GM19351 (cell line): Measurements from ENCODE around the gene FER.
"Not testable (repeated sequence)": the region's sequence is repeated elsewhere in the genome, so short reads cannot be mapped to it uniquely, and the experiment has no call there.

ENCODE experiments used
- ATAC-seq: cut with Tn5 transposase; IDR thresholded peaks from one replicate; pipeline ENCODE4 v1.9.1; 2021; ENCODE audit warnings: mild to moderate bottlenecking, moderate library complexity; ENCODE audit not compliant: unreplicated experiment

The FER gene

GRCh38 chr5:109029847-109030246 lies 282.1 kb downstream of the FER start:
- no peak for ATAC-seq

DNA sequence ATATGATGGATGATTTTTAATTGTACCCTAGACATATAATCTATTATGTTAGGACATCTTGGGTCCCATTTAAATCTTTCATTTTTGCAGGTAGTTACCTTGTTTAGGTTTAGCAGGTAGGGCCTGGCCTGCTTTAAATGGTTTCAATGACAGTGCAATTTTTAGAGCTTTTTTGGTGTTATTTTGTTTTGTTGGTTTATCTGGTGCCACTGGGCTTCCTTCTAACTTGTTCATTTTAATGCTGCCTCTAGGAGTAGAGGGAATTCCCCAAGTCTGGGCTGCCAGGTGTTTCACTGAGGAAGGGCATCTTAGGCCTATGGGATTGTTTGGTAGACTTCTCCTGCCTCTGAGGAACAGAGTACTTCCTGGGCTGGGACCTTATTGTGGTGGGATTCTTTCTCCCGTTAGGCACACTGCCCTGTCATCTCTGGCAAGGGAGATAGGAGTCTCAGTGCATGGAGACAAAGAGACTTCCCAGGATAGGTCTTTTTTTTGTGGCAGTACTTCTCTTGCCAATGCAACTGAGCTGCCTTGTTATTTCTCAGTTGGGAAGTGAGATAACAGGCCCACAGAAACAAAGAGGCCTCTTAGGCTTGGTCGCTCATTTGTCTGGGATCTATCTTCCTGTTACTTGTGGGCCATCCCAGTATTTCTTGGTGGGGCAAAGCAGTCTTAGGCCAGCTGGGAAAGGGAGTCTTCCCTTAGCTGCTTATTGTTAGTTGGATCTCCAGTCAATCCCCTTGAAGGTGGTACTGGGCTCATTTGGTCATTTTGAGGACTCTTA lies 282.9 kb downstream of the FER start:
- no peak for ATAC-seq

DNA sequence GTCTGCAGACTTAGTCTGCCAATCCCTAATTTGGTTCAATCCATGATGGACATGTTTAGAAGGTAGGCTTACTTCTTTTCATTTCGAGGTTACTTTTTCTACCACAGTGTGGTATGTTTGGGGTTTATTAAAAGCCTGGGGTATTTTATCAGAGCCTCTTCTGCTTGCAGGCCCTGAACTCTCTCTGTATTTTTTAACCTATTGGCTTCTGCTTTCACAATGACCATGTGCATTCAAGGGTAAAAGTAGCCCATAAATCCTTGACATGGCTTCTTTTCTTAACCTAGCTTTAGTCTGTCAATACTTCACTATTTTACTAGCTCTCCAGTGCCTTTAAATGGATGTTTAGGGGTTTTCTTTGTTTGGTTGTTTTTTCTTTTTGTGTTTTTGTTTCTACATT lies 286.6 kb downstream of the FER start:
- peak; percentile 52 for ATAC-seq

DNA sequence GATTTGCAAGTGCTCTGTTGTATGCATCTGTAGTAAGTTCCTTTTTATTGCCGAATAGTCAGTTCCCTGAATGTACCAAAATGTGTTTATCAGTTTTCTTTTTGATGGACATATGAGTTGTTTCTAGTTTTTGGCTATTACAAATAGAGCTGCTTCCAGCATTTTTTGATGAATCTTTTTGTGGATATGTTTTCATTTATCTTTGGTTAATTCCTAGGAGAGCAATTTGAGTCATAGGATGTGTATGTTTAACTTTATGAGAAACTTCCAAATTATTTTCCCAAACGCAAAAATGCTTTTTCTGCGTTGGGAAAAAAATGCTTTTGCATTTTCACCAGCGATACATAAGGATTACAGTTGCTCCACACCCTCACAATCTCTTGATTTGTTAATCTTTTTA lies 287.7 kb downstream of the FER start:
- ATAC-seq, result no peak

DNA sequence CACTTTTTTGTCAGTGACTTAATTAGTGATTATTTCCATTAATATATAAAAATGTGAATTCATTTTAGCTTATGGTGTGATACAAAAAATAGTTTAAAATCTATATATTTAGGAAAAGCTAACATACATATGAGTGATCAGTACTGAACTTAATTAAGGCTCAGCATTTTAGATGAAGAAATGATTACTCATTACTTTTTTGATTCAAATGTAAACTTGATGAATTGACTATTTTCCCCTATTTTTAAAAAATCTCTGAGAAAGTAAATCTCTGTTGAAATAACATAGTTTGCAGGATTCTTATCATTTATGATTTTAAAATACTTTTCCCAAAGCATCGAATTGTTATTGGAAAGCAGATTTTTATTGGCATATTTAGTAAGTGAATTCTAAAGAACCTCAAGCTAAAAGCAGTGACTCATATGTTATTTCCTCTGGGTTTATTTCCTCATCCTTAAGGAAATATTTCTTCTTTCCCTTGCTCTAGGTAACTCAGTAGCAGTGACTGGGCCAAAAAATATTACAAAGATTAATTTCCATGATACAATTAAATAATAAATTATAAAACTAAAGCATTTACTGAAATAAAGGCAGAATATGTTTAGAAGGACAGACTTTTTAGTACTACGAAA lies 290.6 kb downstream of the FER start:
- ATAC-seq, result no peak

GRCh38 chr5:109041317-109041716 lies 293.6 kb downstream of the FER start:
- ATAC-seq, result peak; percentile 54

DNA sequence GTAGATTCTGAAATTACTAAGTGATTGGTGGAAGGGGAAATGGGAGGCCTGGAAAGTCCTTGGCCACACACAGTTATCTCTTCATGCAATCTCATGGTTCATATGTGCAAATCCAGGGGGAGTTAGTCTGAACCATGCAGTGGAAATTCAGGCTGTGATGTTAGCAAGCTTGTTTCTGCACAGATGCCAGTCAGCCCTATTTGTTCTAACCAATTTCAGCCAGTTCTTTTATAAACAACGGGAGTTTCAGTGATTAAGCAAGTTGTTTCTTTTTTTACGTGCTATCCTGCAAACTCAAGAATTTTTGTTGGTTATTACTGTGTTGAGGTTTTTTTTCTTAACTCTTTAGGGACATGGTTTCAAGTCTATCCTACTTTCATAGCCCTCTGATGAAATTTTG lies 298.0 kb downstream of the FER start:
- no peak for ATAC-seq

DNA sequence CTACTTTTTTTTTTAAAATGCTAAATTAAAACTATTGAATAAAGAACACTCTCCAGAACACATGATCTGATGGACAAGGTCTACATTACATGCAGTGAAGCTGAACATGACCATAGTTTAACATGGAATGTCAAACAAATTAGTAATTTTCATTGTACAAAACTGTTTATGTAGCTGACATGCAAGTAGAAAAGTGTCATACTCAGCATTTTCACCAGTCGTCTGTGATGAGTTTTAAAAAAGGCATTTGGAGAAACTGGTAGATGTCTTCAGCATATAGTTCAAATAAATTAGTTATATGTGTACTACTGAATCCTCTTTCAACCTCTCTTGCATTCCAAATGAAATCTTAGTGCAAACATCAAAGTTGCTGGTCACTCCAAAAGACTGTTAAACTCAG lies 301.9 kb downstream of the FER start:
- no peak for ATAC-seq

DNA sequence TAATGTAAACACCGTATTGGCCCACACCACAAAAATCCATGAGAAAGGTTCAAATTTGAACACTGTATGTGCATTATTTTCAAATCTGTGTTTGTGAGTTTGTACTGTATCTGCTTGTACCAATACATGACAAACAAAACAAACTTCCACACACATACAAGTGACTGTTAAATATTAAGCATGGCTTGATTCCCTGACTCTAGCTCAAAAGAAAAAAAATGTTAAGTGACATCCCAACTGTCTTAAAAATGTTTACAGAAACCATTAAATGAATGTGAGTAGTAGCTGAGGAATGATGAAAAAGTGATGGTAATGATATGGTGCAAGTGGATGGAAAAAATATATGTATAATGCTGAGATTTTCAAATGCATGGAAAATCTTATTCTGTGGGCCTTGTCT lies 302.6 kb downstream of the FER start:
- ATAC-seq, result not testable (repeated sequence)

DNA sequence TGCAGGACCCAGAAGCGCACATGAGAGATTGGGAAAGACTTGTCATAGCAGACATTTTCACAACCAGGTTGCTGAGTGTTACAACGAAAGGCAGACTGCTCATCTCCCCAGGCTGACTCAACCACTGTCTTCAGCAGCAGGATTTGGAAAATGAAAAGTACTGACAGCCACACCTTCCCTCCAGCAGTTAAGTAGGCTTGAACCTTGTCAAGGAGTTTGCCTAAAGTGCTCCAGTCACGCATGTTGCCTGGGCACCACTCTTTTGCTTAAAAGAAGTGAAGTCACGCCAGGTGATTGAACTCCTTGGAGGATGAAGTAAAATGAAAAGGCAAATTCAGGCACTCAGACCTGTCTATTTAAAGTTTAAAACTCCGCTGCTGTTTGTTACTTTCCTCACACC lies 304.5 kb downstream of the FER start:
- not testable (repeated sequence) for ATAC-seq

GRCh38 chr5:109053995-109054417 lies 306.3 kb downstream of the FER start:
- peak; percentile 71 for ATAC-seq

DNA sequence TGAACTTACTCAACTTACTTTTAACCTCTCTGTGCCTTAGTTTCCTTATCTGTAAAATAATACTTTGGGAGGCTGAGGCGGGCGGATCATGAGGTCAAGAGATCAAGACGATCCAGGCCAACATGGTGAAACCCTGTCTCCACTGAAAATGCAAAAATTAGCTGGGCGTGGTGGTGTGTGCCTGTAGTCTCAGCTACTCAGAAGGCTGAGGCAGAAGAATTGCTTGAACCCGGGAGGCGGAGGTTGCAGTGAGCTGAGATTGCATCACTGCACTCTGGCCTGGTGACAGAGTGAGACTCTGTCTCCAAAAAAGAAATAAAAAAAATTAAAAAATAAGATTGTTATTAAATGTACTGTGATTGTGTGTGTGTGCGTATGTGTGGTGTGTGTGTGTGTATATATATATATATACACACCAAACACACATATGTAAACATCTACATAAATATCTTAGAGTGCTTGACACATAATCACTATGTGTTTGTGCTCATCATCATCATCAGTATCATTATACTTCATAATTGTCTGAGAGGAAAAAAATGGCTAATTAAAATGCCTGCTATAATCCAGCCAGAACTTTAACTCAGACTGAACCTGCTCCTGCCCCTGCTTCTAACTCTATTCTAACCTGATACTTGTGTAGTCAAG lies 312.8 kb downstream of the FER start:
- ATAC-seq, result no peak

DNA sequence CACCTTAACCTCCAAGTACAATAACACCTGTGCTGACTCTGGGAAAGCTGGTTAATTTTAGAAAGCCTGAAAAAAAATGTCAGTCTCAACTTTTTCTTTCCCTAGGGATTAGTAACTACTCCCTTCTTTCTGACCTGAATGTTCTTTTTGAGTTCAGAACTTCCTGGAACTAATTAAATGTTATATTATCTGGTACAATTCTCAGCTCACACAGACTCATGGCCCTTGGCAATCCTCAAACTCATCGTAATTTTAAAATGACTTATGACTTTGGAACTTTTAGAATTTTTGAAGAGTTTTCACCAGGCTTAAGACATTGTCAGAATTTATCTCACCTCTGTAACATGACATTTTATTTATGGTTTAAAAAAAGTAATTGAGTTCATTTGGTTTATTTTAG lies 315.0 kb downstream of the FER start:
- ATAC-seq, result no peak

- no peak for ATAC-seq
These were observed 315.5 kb downstream of the FER start for GRCh38 chr5:109063223-109063622.

GRCh38 chr5:109076741-109077140 lies 329.0 kb downstream of the FER start:
- ATAC-seq, result no peak

GRCh38 chr5:109078448-109078847 lies 330.8 kb downstream of the FER start:
- ATAC-seq, result no peak

DNA sequence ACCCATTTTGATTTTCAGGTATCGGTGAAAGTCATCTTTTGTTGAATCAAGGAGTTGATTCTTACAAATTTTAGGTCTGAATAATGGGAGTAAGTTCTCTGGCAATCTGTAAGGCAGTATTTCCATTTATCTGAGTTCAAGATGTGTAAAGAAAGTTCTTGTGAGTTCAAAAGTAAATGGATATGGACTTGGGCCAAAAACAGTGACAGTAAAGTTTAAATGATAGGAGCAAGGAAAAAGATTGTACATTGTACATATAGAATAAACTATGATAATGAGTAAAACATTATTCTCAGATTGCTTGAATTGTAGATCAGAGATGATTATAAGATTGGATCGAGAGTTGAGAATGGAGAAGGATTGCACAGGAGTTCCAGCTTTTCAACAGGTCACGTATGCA lies 332.8 kb downstream of the FER start:
- ATAC-seq, result no peak

GRCh38 chr5:109080896-109081295 lies 333.2 kb downstream of the FER start:
- no peak for ATAC-seq

DNA sequence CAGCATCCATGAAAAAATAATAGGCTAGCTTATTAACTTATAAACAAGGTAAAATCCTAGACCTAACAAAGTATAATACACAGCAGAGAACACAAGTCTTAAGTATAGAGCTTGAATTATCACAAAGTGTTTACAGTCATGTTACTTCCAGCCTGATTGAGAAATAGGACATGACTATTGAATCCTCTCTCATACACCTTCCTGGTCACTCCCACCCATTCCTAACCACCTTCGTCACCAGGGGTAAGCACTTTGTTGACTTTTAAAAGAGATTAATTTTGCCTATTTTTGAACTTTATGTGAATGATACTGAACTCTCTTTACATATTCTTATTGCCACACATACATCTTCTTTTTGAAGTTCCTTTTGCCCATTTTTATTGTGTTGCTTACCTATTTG lies 336.2 kb downstream of the FER start:
- no peak for ATAC-seq

- no peak for ATAC-seq
These were observed 341.5 kb downstream of the FER start for GRCh38 chr5:109089191-109089590.

- no peak for ATAC-seq
These were observed 351.4 kb downstream of the FER start for GRCh38 chr5:109099081-109099480.

GRCh38 chr5:109100971-109101370 lies 353.3 kb downstream of the FER start:
- no peak for ATAC-seq
